ENCODE measurements around the gene CUL2. TPM values are rescaled to one million over a fixed set of nuclear protein-coding genes. Genes with fewer than 3 reads are reported as not detected.

Gene CUL2
- total RNA-seq, 4 donors from 2014 or later: 23.2 to 32.0 (median 24.5) TPM

- TF ChIP-seq CTCF (IDR thresholded peaks at IDR 0.05; ENCODE audit: low read depth): no peak
Measured at GRCh38 chr10:35127289-35127891, 37.2 kb upstream of the CUL2 start.

GRCh38 chr10:35126530-35127288, 36.6 kb upstream of the CUL2 start, which contains the start of gene CREM:
TSS of gene CREM (plus strand) at chr10:35126846. CDS start at chr10:35137836, 10,990 bp downstream.
- no peak for TF ChIP-seq CTCF (IDR thresholded peaks at IDR 0.05; ENCODE audit: low read depth)

GRCh38 chr10:35126062-35126529, 36.0 kb upstream of the CUL2 start:
- no peak for TF ChIP-seq CTCF (IDR thresholded peaks at IDR 0.05; ENCODE audit: low read depth)

GRCh38 chr10:35124540-35124939, 34.4 kb upstream of the CUL2 start:
- TF ChIP-seq CTCF (IDR thresholded peaks at IDR 0.05; ENCODE audit: low read depth): no peak

- TF ChIP-seq CTCF (IDR thresholded peaks at IDR 0.05; ENCODE audit: low read depth): no peak
Measured at GRCh38 chr10:35119378-35119777, 29.2 kb upstream of the CUL2 start.

GRCh38 chr10:35112571-35112970, 22.4 kb upstream of the CUL2 start:
- no peak for TF ChIP-seq CTCF (IDR thresholded peaks at IDR 0.05; ENCODE audit: low read depth)

- TF ChIP-seq CTCF (IDR thresholded peaks at IDR 0.05; ENCODE audit: low read depth): no peak
Measured at GRCh38 chr10:35103882-35104281, 13.7 kb upstream of the CUL2 start.

Data from subcutaneous adipose tissue (tissue), 4 donors.